A673 (cell line): Measurements from ENCODE around the gene EVI5L. TPM values are rescaled to one million over a fixed set of nuclear protein-coding genes. Genes with fewer than 3 reads are reported as not detected.

Experiments
- BruUV-seq: library from RNA; stranded (reverse); fragments of 400-500 nt; replicated peaks from 2 replicates; lab custom pipeline; 2021; lab: Mats Ljungman, UMichigan
- CTCF ChIA-PET: fragments of 300-600 bp; sonication (Branson Sonifier 250); formaldehyde crosslinking; loops from one replicate; lab custom pipeline; 2022; ENCODE audit warnings: antibody characterized with exemption; lab: Charles Lee
- POLR2A ChIA-PET: fragments of 300-600 bp; sonication (Branson Sonifier 250); formaldehyde crosslinking; loops from one replicate; lab custom pipeline; 2022; ENCODE audit warnings: antibody characterized with exemption; ENCODE audit not compliant: low non-redundant PET; lab: Charles Lee
- DNase-seq: peaks from one replicate; pipeline ENCODE4 v3.0.0-alpha.2; 2015; ENCODE audit warnings: low spot score
- H3K27ac ChIP-seq: fragments of 200-600 bp; sonication (generic); 2 replicates; pipeline ENCODE4 v1.5.1; 2016; ENCODE audit warnings: mixed run types, low read depth, mild to moderate bottlenecking, mixed read lengths, antibody characterized with exemption, low read length; ENCODE audit not compliant: poor library complexity, severe bottlenecking
- H3K27me3 ChIP-seq: fragments of 200-600 bp; sonication (generic); replicated peaks from 2 replicates; pipeline ENCODE4 v1.6.1; 2017; ENCODE audit warnings: mixed run types, low read depth, mild to moderate bottlenecking, mixed read lengths, antibody characterized with exemption, low read length; ENCODE audit not compliant: insufficient read depth, poor library complexity
- H3K36me3 ChIP-seq: fragments of 200-600 bp; sonication (generic); 2 replicates; pipeline ENCODE4 v1.6.1; 2016; ENCODE audit warnings: mixed run types, mild to moderate bottlenecking, mixed read lengths, antibody characterized with exemption, low read length; ENCODE audit not compliant: insufficient read depth, poor library complexity, severe bottlenecking
- H3K4me1 ChIP-seq: fragments of 200-600 bp; sonication (generic); 2 replicates; pipeline ENCODE4 v1.6.1; 2017; ENCODE audit warnings: mixed run types, mild to moderate bottlenecking, mixed read lengths, antibody characterized with exemption, low read length; ENCODE audit not compliant: insufficient read depth, poor library complexity, severe bottlenecking
- H3K4me3 ChIP-seq: fragments of 200-600 bp; sonication (generic); 2 replicates; pipeline ENCODE4 v1.5.1; 2016; ENCODE audit warnings: low read depth, mixed run types, mild to moderate bottlenecking, mixed read lengths, low read length; ENCODE audit not compliant: poor library complexity, severe bottlenecking
- H3K9me3 ChIP-seq: fragments of 200-600 bp; sonication (generic); 2 replicates; pipeline ENCODE4 v1.6.1; 2016; ENCODE audit warnings: mixed run types, low read depth, mild to moderate bottlenecking, mixed read lengths, antibody characterized with exemption, low read length; ENCODE audit not compliant: poor library complexity, severe bottlenecking
- CTCF ChIP-seq: fragments of 300-800, 200-600 bp; sonication (generic); conservative IDR thresholded peaks from 2 replicates; pipeline ENCODE4 v1.5.1; 2017; ENCODE audit warnings: low read depth, mild to moderate bottlenecking, antibody characterized with exemption, low read length, moderate library complexity, mixed read lengths
- EZH2 ChIP-seq: fragments of 200-600 bp; sonication (generic); IDR thresholded peaks from 2 replicates; pipeline ENCODE4 v1.6.1; 2017; ENCODE audit warnings: borderline replicate concordance, low read depth, mild to moderate bottlenecking, mixed read lengths, antibody characterized with exemption, low read length; ENCODE audit not compliant: poor library complexity, severe bottlenecking
- intact Hi-C: fragments of 100-400 bp; cut with micrococcal nuclease; formaldehyde crosslinking; loops from one replicate; pipeline ENCODE4 v1.10.0; 2022; ENCODE audit not compliant: unreplicated experiment
- total RNA-seq: library from RNA; stranded (reverse); gene quantifications from 2 replicates; pipeline ENCODE4 v1.2.3, GENCODE V29; 2021

EVI5L gene
- total RNA-seq, 1 experiment from 2014 or later = 4.8 TPM

- Histone ChIP-seq H3K9me3 (no peaks in the 10 kb centered on the region), H3K36me3 (no peaks in the 10 kb centered on the region), H3K4me1 (no peaks in the 10 kb centered on the region), H3K27me3 (no peaks in the 10 kb centered on the region), H3K27ac (no peak overlapping the region), H3K4me3 (no peak overlapping the region)
- no TSS peak for BruUV-seq
- CTCF ChIA-PET = no interaction called here
- TF ChIP-seq CTCF (no peak), EZH2 (no peak)
- intact Hi-C loops = loop anchor here (10.0 kb wide), 1 partner anchor 399 kb away; no protein-coding TSS in a partner anchor
- POLR2A ChIA-PET = no interaction called here
- no peak for DNase-seq
Measured at GRCh38 chr19:7855426-7856108, 25.5 kb downstream of the EVI5L start.

GRCh38 chr19:7856109-7856591 is 26.1 kb downstream of the EVI5L start:
- no peak for TF ChIP-seq EZH2
- no peak for TF ChIP-seq CTCF
- intact Hi-C loops = loop anchor here (10.0 kb wide), 1 partner anchor 399 kb away; no protein-coding TSS in a partner anchor
- CTCF ChIA-PET = no interaction called here
- Histone ChIP-seq H3K36me3 (no peaks in the 10 kb centered on the region), H3K27me3 (no peaks in the 10 kb centered on the region), H3K27ac (no peak overlapping the region), H3K9me3 (no peaks in the 10 kb centered on the region), H3K4me1 (no peaks in the 10 kb centered on the region), H3K4me3 (no peak overlapping the region)
- no TSS peak for BruUV-seq
- DNase-seq = no peak
- POLR2A ChIA-PET = no interaction called here

GRCh38 chr19:7856679-7857663 is 27.0 kb downstream of the EVI5L start:
- Histone ChIP-seq H3K9me3 (no peaks in the 10 kb centered on the region), H3K36me3 (no peaks in the 10 kb centered on the region), H3K4me1 (no peaks in the 10 kb centered on the region), H3K27me3 (no peaks in the 10 kb centered on the region), H3K27ac (no peak overlapping the region), H3K4me3 (no peak overlapping the region)
- BruUV-seq = no TSS peak
- ChIA-PET CTCF (no interaction called here), POLR2A (no interaction called here)
- no peak for DNase-seq
- no peak for TF ChIP-seq CTCF
- TF ChIP-seq EZH2 = no peak
- intact Hi-C loops = loop anchor here (10.0 kb wide), 1 partner anchor 398 kb away; no protein-coding TSS in a partner anchor
